ENCODE measurements around the gene RHBDL3. TPM values are rescaled to one million over a fixed set of nuclear protein-coding genes. Genes with fewer than 3 reads are reported as not detected.

The RHBDL3 gene
- total and polyA plus RNA-seq, 2 of the 8 experiments (the other 6 are each of a cell fraction or from before 2014, with no cell fraction given): 9.6 to 12.2 TPM

DNA sequence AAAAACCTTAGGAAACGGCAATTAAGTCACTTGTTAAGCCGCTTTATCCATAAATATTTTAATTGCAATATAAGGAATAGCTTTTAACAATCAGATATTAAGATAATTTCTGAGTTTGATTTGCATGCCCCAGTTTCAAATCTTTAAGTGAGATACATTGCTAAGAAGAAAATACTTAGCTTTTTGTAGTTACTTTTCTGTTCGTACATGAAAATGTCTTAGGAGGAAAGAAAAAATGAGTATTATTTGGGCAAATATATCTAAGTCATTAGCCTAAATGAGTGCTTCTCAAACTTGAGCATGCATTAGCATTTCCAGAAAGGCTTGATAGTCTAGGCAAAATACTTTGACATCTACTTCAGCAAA, 90.7 kb downstream of the RHBDL3 start (continued):
- no peak for TF ChIP-seq HDAC2 (IDR thresholded peaks at IDR 0.05; ENCODE audit: borderline replicate concordance in 1 of 2, low read depth in 2 of 2, low read length in 2 of 2)
